Measurements from ENCODE around the gene FAM24A.

The FAM24A gene

DNA sequence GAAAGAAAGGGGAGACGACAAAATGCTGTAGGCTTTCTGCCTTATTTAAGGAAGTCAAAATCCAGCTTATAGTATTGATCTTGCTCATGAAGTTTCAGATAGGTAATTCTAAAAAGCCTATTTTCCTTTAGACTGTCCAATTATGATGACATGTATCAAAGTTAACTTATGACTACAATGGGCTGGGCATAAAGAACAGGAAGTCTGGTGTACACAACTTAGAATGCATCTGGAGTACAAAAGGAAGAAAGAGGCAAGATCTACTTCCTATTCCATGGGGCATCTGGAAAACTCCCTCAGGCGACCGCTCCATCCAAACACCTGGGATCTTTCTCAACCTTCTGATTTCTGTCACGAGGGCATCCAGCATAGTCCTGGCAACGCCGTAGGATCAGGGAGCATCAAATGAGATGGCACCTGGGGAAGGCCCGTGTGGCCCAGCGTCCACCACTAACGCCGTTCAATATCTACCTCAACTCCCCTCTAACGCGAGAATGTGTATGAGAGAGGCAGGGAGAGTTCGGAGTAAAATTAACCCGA lies 31.5 kb upstream of the FAM24A start:
- Histone ChIP-seq H3K9me3 (ENCODE audit: control insufficient read depth, insufficient read depth, low read depth, low read length) (no peaks in the 10 kb centered on the region), H3K27ac (ENCODE audit: extremely low read depth, low read depth, low read length) (peak overlapping the region; percentile 90; the same call in 1 of the 2 replicates), H3K4me1 (ENCODE audit: control insufficient read depth, insufficient read depth, low read length) (peaks cover 5% of the 10 kb centered on the region), H3K36me3 (ENCODE audit: control insufficient read depth in 2 of 2, insufficient read depth in 1 of 2, low read length in 2 of 2) (peaks cover 3 to 9% of the 10 kb centered on the region in 2 experiments; a peak in 1 of 3 replicates), H3K4me3 (ENCODE audit: low read depth, low read length) (peak overlapping the region; percentile 53)
- POLR2A ChIA-PET = no interaction called here
- CTCF ChIA-PET = no interaction called here
- 0 out of 2 replicates have a peak, but pooled peaks have one; percentile 2 for TF ChIP-seq ZNF146 (tag by site-specific recombination; IDR thresholded peaks at IDR 0.05)
- 0 out of 2 replicates have a peak, but pooled peaks have one; percentile 33 for TF ChIP-seq ZNF785 (tag by site-specific recombination; IDR thresholded peaks at IDR 0.05)
- no peak for TF ChIP-seq ZNF580 (tag by site-specific recombination; IDR thresholded peaks at IDR 0.05)
- TF ChIP-seq ZNF658 (tag by site-specific recombination; IDR thresholded peaks at IDR 0.05) = no peak
- TF ChIP-seq ZNF324 (tag by site-specific recombination; IDR thresholded peaks at IDR 0.05) = 0 out of 2 replicates have a peak, but pooled peaks have one; percentile 20
- 0 out of 2 replicates have a peak, but pooled peaks have one; percentile 40 for TF ChIP-seq ZSCAN5A (tag by site-specific recombination; IDR thresholded peaks at IDR 0.05)
- no peak for TF ChIP-seq ZFP69B (tag by site-specific recombination; IDR thresholded peaks at IDR 0.05)

DNA sequence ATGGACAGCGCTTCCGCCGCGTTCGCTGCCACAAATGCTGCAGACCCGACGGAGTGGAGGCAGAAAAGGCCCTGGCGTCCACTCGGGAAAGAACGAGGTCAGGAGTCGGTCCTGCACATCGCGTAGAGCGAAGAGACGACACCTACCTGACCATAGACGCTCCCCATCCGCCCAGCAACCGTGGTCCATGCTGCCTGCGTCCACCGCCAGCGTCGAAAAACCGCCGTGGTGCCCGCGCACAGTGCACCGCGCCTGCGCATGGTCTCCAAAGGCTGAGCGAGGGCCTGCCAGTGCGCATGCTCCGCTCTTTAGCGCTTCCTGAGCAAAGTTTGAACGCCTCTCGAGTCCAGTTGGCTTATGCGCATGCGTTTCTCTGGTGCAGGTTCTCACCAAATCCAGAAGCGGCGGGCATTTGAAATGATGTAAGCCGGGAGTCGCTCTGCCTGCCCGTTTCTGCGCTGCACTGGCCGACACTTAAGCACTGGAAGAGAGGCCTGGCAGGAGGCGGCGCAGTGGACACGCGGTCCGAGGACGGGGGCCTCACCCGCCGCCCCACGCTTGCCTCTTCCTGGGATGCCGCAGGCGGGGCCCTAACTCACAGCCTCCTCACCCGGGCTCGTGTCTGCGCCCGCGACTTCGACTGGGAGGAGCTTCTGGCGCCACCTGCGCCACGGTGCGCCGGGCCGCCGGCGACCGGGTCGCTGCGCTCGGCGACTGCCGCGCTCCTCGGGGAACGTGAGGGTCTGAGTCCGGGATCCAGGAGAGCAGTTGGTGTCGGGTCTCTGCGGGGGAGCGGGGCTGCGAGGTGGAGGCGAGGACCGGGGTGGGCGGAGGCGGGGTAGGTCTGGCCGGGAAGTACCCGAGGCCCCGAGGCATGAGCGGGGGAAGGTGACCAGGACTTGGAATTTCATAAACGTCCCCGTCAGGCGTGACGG lies 30.8 kb upstream of the FAM24A start, which contains the start of gene FAM24B:
TSS of gene FAM24B (minus strand) at position 243 of the 935 bp plus-strand sequence. CDS start 29,066 bp downstream, outside the sequence.
- ChIA-PET POLR2A (no interaction called here), CTCF (no interaction called here)
- peak within 1 kb of the TSS; percentile 53 for H3K4me3 ChIP-seq (ENCODE audit: low read depth, low read length)
- H3K4me1 ChIP-seq (ENCODE audit: control insufficient read depth, insufficient read depth, low read length) = peaks cover 5% of the 10 kb centered on the region
- H3K36me3 ChIP-seq (ENCODE audit: control insufficient read depth in 2 of 2, insufficient read depth in 1 of 2, low read length in 2 of 2) = peaks cover 3 to 9% of the 10 kb centered on the region in 2 experiments; a peak in 1 of 3 replicates
- peak within 1 kb of the TSS; percentile 90 for H3K27ac ChIP-seq (ENCODE audit: extremely low read depth, low read depth, low read length)
- H3K9me3 ChIP-seq (ENCODE audit: control insufficient read depth, insufficient read depth, low read depth, low read length) = no peaks in the 10 kb centered on the region
- peak; percentile 99 for TF ChIP-seq ZNF335 (tag by site-specific recombination; conservative IDR thresholded peaks at IDR 0.05)
- TF ChIP-seq REST (tag by site-specific recombination; IDR thresholded peaks at IDR 0.05) = peak; percentile 87
- TF ChIP-seq ZSCAN16 (tag by site-specific recombination; IDR thresholded peaks at IDR 0.05) = no peak
- TF ChIP-seq ZNF529 (tag by site-specific recombination; IDR thresholded peaks at IDR 0.05; ENCODE audit: insufficient replicate concordance) = no peak
- peak; percentile 62; the same call in 1 of the 2 replicates for TF ChIP-seq KLF16 (tag by site-specific recombination; IDR thresholded peaks at IDR 0.05)
- TF ChIP-seq OSR2 (tag by site-specific recombination; IDR thresholded peaks at IDR 0.05) = no peak
- no peak; the same call in 1 of the 2 replicates for TF ChIP-seq ZNF2 (tag by site-specific recombination; IDR thresholded peaks at IDR 0.05)
- no peak for TF ChIP-seq WT1 (tag by site-specific recombination; IDR thresholded peaks at IDR 0.05)
- TF ChIP-seq EGR2 (tag by site-specific recombination; IDR thresholded peaks at IDR 0.05; ENCODE audit: low read depth) = peak; percentile 84
- no peak for TF ChIP-seq ZNF416 (tag by site-specific recombination; IDR thresholded peaks at IDR 0.05)
- no peak for TF ChIP-seq ZNF121 (tag by site-specific recombination; IDR thresholded peaks at IDR 0.05)
- TF ChIP-seq, protein P1, sequence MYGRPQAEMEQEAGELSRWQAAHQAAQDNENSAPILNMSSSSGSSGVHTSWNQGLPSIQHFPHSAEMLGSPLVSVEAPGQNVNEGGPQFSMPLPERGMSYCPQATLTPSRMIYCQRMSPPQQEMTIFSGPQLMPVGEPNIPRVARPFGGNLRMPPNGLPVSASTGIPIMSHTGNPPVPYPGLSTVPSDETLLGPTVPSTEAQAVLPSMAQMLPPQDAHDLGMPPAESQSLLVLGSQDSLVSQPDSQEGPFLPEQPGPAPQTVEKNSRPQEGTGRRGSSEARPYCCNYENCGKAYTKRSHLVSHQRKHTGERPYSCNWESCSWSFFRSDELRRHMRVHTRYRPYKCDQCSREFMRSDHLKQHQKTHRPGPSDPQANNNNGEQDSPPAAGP (tag by site-specific recombination; IDR thresholded peaks at IDR 0.05) = peak; percentile 59; the same call in 1 of the 2 replicates
- no peak for TF ChIP-seq ZNF518A (tag by site-specific recombination; conservative IDR thresholded peaks at IDR 0.05; ENCODE audit: low read depth)
